Measurements from ENCODE around the gene CLK4. TPM values are rescaled to one million over a fixed set of nuclear protein-coding genes. Genes with fewer than 3 reads are reported as not detected.

Gene CLK4
- polyA plus RNA-seq, 2 donors, result 10.0 to 27.1 TPM

DNA sequence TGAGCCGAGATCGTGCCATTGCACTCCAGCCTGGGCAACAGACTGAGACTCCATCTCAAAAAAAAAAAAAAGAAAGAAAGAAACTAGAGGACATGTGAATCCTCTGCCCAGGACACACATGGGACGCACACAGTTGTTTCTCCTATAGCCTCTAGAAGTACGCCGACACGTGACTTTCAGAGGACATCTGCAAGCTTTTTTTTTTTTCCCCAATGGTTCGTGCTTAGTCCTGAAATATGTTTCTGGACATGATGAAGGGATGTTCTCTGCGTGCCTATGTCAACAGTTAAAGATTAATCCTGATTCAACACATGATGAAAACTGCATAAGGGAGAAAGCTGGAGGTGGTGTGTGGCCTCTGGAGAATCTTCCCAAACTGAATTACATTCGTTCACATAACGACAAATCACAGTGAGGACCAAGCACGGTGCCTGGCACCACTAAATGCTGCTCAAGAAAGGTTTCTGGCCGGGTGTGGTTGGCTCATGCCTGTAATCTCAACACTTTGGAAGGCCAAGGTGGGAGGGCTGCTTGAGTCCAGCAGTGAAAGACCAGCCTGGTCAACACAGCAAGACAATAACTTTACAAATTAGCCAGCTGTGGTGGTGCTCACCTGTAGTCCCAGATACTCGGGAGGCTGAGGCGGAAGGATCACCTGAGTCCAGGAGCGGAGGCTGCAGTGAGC lies 46.4 kb downstream of the CLK4 start:
- peaks cover 0 to 6% of the 10 kb centered on the region in 2 donors for H3K27me3 ChIP-seq (ENCODE audit: control insufficient read depth in 1 of 2, insufficient read depth in 2 of 2, low read length in 2 of 2)
- H3K4me1 ChIP-seq (ENCODE audit: control insufficient read depth in 2 of 2, insufficient read depth in 2 of 2, low read length in 1 of 2), result no peaks in the 10 kb centered on the region
- no peak overlapping the region for H3K27ac ChIP-seq (ENCODE audit: low read depth in 2 of 2, low read length in 1 of 2)
- WGBS, 2 donors, result 81 to 84% methylated on average over 15 of the region's 15 CpGs
- H3K36me3 ChIP-seq (ENCODE audit: control insufficient read depth in 2 of 2, insufficient read depth in 2 of 2, low read length in 1 of 2), result no peaks in the 10 kb centered on the region
- H3K4me3 ChIP-seq (ENCODE audit: low read depth in 1 of 2, low read length in 2 of 2), result no peak overlapping the region
- H3K9me3 ChIP-seq (ENCODE audit: control insufficient read depth in 2 of 2, insufficient read depth in 1 of 2, low read depth in 1 of 2, low read length in 1 of 2), result peaks cover under 1 to 9% of the 10 kb centered on the region in 2 donors

DNA sequence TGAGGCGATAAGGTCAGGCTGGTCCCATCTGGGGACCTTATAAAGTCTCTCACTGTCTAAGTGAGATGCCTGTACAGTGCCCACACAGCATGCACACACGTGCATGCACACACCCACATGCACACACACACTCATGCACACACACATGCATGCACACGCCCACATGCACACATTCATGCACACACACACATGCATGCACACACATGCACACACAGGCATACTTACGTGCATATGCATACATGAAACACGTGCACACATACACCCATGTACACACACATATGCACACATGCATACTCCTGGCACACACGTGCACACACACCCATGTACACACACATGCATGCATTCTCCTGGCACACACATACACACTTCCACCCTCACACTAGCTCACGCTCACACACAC lies 48.9 kb downstream of the CLK4 start:
- Histone ChIP-seq H3K27ac (ENCODE audit: low read depth in 2 of 2, low read length in 1 of 2) (no peak overlapping the region), H3K4me1 (ENCODE audit: control insufficient read depth in 2 of 2, insufficient read depth in 2 of 2, low read length in 1 of 2) (no peaks in the 10 kb centered on the region), H3K27me3 (ENCODE audit: control insufficient read depth in 1 of 2, insufficient read depth in 2 of 2, low read length in 2 of 2) (peaks cover 2 to 6% of the 10 kb centered on the region in 2 donors), H3K4me3 (ENCODE audit: low read depth in 1 of 2, low read length in 2 of 2) (no peak overlapping the region), H3K36me3 (ENCODE audit: control insufficient read depth in 2 of 2, insufficient read depth in 2 of 2, low read length in 1 of 2) (no peaks in the 10 kb centered on the region), H3K9me3 (ENCODE audit: control insufficient read depth in 2 of 2, insufficient read depth in 1 of 2, low read depth in 1 of 2, low read length in 1 of 2) (peaks cover 0 to 8% of the 10 kb centered on the region in 2 donors)
- whole genome bisulfite sequencing, 2 donors, result 86 to 90% methylated on average over 7 of the region's 7 CpGs

DNA sequence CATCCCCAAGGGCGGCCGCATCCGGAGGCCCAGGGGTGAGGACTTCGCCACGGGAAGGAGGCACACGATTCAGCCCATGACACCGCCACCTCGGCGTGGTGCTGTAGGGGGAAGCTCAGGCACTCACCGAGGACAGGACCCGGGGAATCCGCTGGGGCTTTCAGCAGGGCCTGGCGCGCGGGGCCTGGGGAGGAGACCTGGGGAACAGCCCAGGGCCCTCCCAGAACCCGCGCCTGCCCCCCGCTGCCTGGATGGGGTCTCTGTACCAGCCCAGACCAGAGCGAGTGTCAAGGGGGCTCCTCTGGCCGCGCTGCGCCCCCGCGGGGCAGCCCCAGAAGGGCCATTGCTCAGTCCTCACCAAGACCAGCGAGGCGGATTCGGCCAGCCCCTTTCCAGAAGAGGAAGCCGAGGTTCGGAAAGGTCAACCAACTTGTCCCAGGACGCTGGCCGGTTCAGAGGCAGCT lies 49.4 kb downstream of the CLK4 start:
- Histone ChIP-seq H3K4me3 (ENCODE audit: low read depth in 1 of 2, low read length in 2 of 2) (no peak overlapping the region), H3K4me1 (ENCODE audit: control insufficient read depth in 2 of 2, insufficient read depth in 2 of 2, low read length in 1 of 2) (no peaks in the 10 kb centered on the region), H3K9me3 (ENCODE audit: control insufficient read depth in 2 of 2, insufficient read depth in 1 of 2, low read depth in 1 of 2, low read length in 1 of 2) (peaks cover 0 to 8% of the 10 kb centered on the region in 2 donors), H3K27me3 (ENCODE audit: control insufficient read depth in 1 of 2, insufficient read depth in 2 of 2, low read length in 2 of 2) (peaks cover 2 to 6% of the 10 kb centered on the region in 2 donors), H3K27ac (ENCODE audit: low read depth in 2 of 2, low read length in 1 of 2) (no peak overlapping the region), H3K36me3 (ENCODE audit: control insufficient read depth in 2 of 2, insufficient read depth in 2 of 2, low read length in 1 of 2) (no peaks in the 10 kb centered on the region)
- WGBS, 2 donors, result 58 to 60% methylated on average over 31 of the region's 31 CpGs

GRCh38 chr5:178576591-178577351 lies 50.1 kb downstream of the CLK4 start:
- Histone ChIP-seq H3K9me3 (ENCODE audit: control insufficient read depth in 2 of 2, insufficient read depth in 1 of 2, low read depth in 1 of 2, low read length in 1 of 2) (peaks cover 0 to 8% of the 10 kb centered on the region in 2 donors), H3K27ac (ENCODE audit: low read depth in 2 of 2, low read length in 1 of 2) (no peak overlapping the region), H3K4me3 (ENCODE audit: low read depth in 1 of 2, low read length in 2 of 2) (peak overlapping the region in 1 of 2 donors; percentile 12), H3K27me3 (ENCODE audit: control insufficient read depth in 1 of 2, insufficient read depth in 2 of 2, low read length in 2 of 2) (peaks cover 2 to 6% of the 10 kb centered on the region in 2 donors), H3K4me1 (ENCODE audit: control insufficient read depth in 2 of 2, insufficient read depth in 2 of 2, low read length in 1 of 2) (no peaks in the 10 kb centered on the region), H3K36me3 (ENCODE audit: control insufficient read depth in 2 of 2, insufficient read depth in 2 of 2, low read length in 1 of 2) (no peaks in the 10 kb centered on the region)
- WGBS, 2 donors, result 9 to 16% methylated on average over 63 to 92 of the region's 92 CpGs

DNA sequence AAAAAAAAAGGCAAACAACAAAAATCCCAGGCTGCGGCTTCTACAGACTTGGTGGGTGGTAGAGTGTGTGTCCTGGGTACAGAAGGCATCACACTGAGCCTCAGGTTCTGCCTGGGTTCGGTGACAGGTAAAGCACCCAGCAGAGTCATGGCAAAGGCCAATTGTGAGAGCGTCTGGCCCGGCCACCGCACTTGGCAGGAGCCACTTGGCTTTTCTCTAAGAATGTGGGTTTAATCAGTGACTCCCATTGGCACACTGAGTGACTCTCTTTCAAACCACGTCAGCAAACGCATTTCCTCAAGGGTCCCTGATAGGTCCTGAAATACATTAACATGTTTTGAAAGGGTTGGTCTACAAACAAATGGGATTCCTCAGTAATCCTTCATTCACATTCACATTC lies 53.6 kb downstream of the CLK4 start:
- WGBS, 2 donors, result 86 to 88% methylated on average over 7 of the region's 7 CpGs
- no peak overlapping the region for H3K4me3 ChIP-seq (ENCODE audit: low read depth in 1 of 2, low read length in 2 of 2)
- H3K27me3 ChIP-seq (ENCODE audit: control insufficient read depth in 1 of 2, insufficient read depth in 2 of 2, low read length in 2 of 2), result peaks cover 2 to 6% of the 10 kb centered on the region in 2 donors

DNA sequence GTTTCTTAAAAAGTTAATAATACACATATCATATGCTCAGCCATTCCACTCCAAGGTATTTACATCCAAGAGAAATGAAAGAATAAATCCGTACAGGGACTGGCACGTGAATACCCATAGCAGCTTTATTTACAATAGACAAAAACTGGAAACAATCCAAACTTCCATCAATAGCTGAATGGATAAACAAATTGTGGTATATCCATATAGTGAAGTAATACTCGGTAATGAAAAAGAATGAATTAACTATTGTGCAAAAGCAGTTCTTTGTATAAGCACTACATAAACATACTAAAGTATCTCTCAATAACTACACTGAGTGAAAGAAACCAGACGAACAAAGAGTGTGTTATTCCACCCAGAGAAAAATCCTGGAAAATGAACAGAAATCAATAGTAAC lies 54.2 kb downstream of the CLK4 start:
- no peaks in the 10 kb centered on the region for H3K4me1 ChIP-seq (ENCODE audit: control insufficient read depth in 2 of 2, insufficient read depth in 2 of 2, low read length in 1 of 2)
- WGBS, 2 donors, result 90 to 91% methylated on average over 4 of the region's 4 CpGs
- H3K36me3 ChIP-seq (ENCODE audit: control insufficient read depth in 2 of 2, insufficient read depth in 2 of 2, low read length in 1 of 2), result no peaks in the 10 kb centered on the region
- peaks cover 2 to 6% of the 10 kb centered on the region in 2 donors for H3K27me3 ChIP-seq (ENCODE audit: control insufficient read depth in 1 of 2, insufficient read depth in 2 of 2, low read length in 2 of 2)
- H3K4me3 ChIP-seq (ENCODE audit: low read depth in 1 of 2, low read length in 2 of 2), result no peak overlapping the region
- H3K9me3 ChIP-seq (ENCODE audit: control insufficient read depth in 2 of 2, insufficient read depth in 1 of 2, low read depth in 1 of 2, low read length in 1 of 2), result peaks cover 0 to 5% of the 10 kb centered on the region in 2 donors
- no peak overlapping the region for H3K27ac ChIP-seq (ENCODE audit: low read depth in 2 of 2, low read length in 1 of 2)

More for the DNA sequence above, 53.6 kb downstream of the CLK4 start:
- Histone ChIP-seq H3K27ac (ENCODE audit: low read depth in 2 of 2, low read length in 1 of 2) (no peak overlapping the region), H3K36me3 (ENCODE audit: control insufficient read depth in 2 of 2, insufficient read depth in 2 of 2, low read length in 1 of 2) (no peaks in the 10 kb centered on the region), H3K4me1 (ENCODE audit: control insufficient read depth in 2 of 2, insufficient read depth in 2 of 2, low read length in 1 of 2) (no peaks in the 10 kb centered on the region), H3K9me3 (ENCODE audit: control insufficient read depth in 2 of 2, insufficient read depth in 1 of 2, low read depth in 1 of 2, low read length in 1 of 2) (peaks cover 0 to 10% of the 10 kb centered on the region in 2 donors)

GRCh38 chr5:178569485-178569884 lies 57.4 kb downstream of the CLK4 start:
- H3K9me3 ChIP-seq (ENCODE audit: control insufficient read depth in 2 of 2, insufficient read depth in 1 of 2, low read depth in 1 of 2, low read length in 1 of 2), result peaks cover 0 to 5% of the 10 kb centered on the region in 2 donors
- 48 to 55% methylated on average over 2 of the region's 2 CpGs for WGBS, 2 donors
- no peaks in the 10 kb centered on the region for H3K36me3 ChIP-seq (ENCODE audit: control insufficient read depth in 2 of 2, insufficient read depth in 2 of 2, low read length in 1 of 2)
- no peaks in the 10 kb centered on the region for H3K4me1 ChIP-seq (ENCODE audit: control insufficient read depth in 2 of 2, insufficient read depth in 2 of 2, low read length in 1 of 2)
- no peak overlapping the region for H3K27ac ChIP-seq (ENCODE audit: low read depth in 2 of 2, low read length in 1 of 2)
- H3K27me3 ChIP-seq (ENCODE audit: control insufficient read depth in 1 of 2, insufficient read depth in 2 of 2, low read length in 2 of 2), result peaks cover 0 to 2% of the 10 kb centered on the region in 2 donors
- no peak overlapping the region for H3K4me3 ChIP-seq (ENCODE audit: low read depth in 1 of 2, low read length in 2 of 2)

DNA sequence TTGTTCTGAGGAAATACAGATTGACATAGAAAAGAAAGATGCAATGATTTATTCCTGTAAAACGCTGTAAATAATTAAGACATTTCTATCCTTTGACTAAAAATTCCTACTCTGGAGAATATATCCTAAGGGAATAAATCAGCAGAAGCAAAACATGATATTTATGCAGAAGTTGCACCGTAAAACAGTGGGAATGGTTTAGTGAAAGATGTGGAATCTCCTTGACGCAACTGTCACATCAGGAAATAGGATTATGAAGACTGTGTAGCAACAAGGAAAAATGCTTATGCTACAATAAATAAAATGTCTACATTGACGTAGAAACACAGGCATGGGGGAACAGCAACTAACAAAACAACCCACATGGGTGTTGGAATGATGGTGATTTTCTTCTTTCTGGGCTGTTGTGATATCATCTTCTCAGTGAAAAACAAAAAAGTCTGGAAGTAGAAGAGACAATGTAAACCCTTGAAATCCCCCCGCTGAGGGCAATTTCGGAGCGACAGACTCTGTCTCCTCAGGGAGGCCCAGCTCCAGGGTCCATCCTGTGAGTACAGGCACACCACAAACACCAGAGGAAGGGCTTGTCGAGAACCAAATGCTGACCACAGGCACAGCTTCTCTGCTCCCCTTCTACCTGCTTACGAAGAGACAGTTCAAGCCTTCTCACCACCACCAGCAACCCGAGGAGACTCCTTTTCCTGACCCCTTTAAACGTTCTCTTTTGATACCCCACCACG lies 61.9 kb downstream of the CLK4 start:
- Histone ChIP-seq H3K4me1 (ENCODE audit: control insufficient read depth in 2 of 2, insufficient read depth in 2 of 2, low read length in 1 of 2) (no peaks in the 10 kb centered on the region), H3K27me3 (ENCODE audit: control insufficient read depth in 1 of 2, insufficient read depth in 2 of 2, low read length in 2 of 2) (no peaks in the 10 kb centered on the region), H3K36me3 (ENCODE audit: control insufficient read depth in 2 of 2, insufficient read depth in 2 of 2, low read length in 1 of 2) (no peaks in the 10 kb centered on the region), H3K9me3 (ENCODE audit: control insufficient read depth in 2 of 2, insufficient read depth in 1 of 2, low read depth in 1 of 2, low read length in 1 of 2) (no peaks in the 10 kb centered on the region), H3K4me3 (ENCODE audit: low read depth in 1 of 2, low read length in 2 of 2) (no peak overlapping the region), H3K27ac (ENCODE audit: low read depth in 2 of 2, low read length in 1 of 2) (no peak overlapping the region)
- 51 to 67% methylated on average over 12 of the region's 12 CpGs for WGBS, 2 donors

- WGBS, 2 donors, result 40 to 42% methylated on average over 4 of the region's 4 CpGs
- H3K4me3 ChIP-seq (ENCODE audit: low read depth in 1 of 2, low read length in 2 of 2), result no peak overlapping the region
- H3K4me1 ChIP-seq (ENCODE audit: control insufficient read depth in 2 of 2, insufficient read depth in 2 of 2, low read length in 1 of 2), result no peaks in the 10 kb centered on the region
- H3K27me3 ChIP-seq (ENCODE audit: control insufficient read depth in 1 of 2, insufficient read depth in 2 of 2, low read length in 2 of 2), result no peaks in the 10 kb centered on the region
- H3K9me3 ChIP-seq (ENCODE audit: control insufficient read depth in 2 of 2, insufficient read depth in 1 of 2, low read depth in 1 of 2, low read length in 1 of 2), result no peaks in the 10 kb centered on the region
- H3K27ac ChIP-seq (ENCODE audit: low read depth in 2 of 2, low read length in 1 of 2), result no peak overlapping the region
- no peaks in the 10 kb centered on the region for H3K36me3 ChIP-seq (ENCODE audit: control insufficient read depth in 2 of 2, insufficient read depth in 2 of 2, low read length in 1 of 2)
Observed at GRCh38 chr5:178564397-178564796, 62.5 kb downstream of the CLK4 start.

All from esophagus (tissue), 2 donors.